ENCODE results near the gene ASTN2.

Gene ASTN2

GRCh38 chr9:116937361-116937760 is 477.5 kb downstream of the ASTN2 start:
- H3K4me3 ChIP-seq (ENCODE audit: low read depth, low read length) = no peak overlapping the region
- no peak for TF ChIP-seq CTCF (IDR thresholded peaks at IDR 0.05; ENCODE audit: low read depth, low read length)

GRCh38 chr9:116935149-116935897 is 479.5 kb downstream of the ASTN2 start:
- H3K4me3 ChIP-seq (ENCODE audit: low read depth, low read length) = no peak overlapping the region
- TF ChIP-seq CTCF (IDR thresholded peaks at IDR 0.05; ENCODE audit: low read depth, low read length) = no peak

- H3K4me3 ChIP-seq (ENCODE audit: low read depth, low read length) = no peak overlapping the region
- no peak for TF ChIP-seq CTCF (IDR thresholded peaks at IDR 0.05; ENCODE audit: low read depth, low read length)
Observed at GRCh38 chr9:116934131-116934530, 480.7 kb downstream of the ASTN2 start.

- H3K4me3 ChIP-seq (ENCODE audit: low read depth, low read length) = no peak overlapping the region
- TF ChIP-seq CTCF (IDR thresholded peaks at IDR 0.05; ENCODE audit: low read depth, low read length) = no peak
Observed at GRCh38 chr9:116933251-116933650, 481.6 kb downstream of the ASTN2 start.

- H3K4me3 ChIP-seq (ENCODE audit: low read depth, low read length) = no peak overlapping the region
Observed at GRCh38 chr9:116929621-116930020, 485.2 kb downstream of the ASTN2 start.

GRCh38 chr9:116928884-116929283 is 486.0 kb downstream of the ASTN2 start:
- no peak for TF ChIP-seq CTCF (IDR thresholded peaks at IDR 0.05; ENCODE audit: low read depth, low read length)
- H3K4me3 ChIP-seq (ENCODE audit: low read depth, low read length) = no peak overlapping the region

More at GRCh38 chr9:116929621-116930020, 485.2 kb downstream of the ASTN2 start:
- no peak for TF ChIP-seq CTCF (IDR thresholded peaks at IDR 0.05; ENCODE audit: low read depth, low read length)

GRCh38 chr9:116928289-116928688 is 486.6 kb downstream of the ASTN2 start:
- no peak overlapping the region for H3K4me3 ChIP-seq (ENCODE audit: low read depth, low read length)
- no peak for TF ChIP-seq CTCF (IDR thresholded peaks at IDR 0.05; ENCODE audit: low read depth, low read length)
